Upper lobe of left lung (tissue), 6 donors: ENCODE results near the gene CUX1. TPM values are rescaled to one million over a fixed set of nuclear protein-coding genes. Genes with fewer than 3 reads are reported as not detected.
"Not testable (repeated sequence)": the region's sequence is repeated elsewhere in the genome, so short reads cannot be mapped to it uniquely, and the experiment has no call there.

Experiments
- ATAC-seq, 2 donors: fragments of 200-7000 bp; cut with Tn5 transposase; one replicate each; pipeline ENCODE4 v1.9.1; 2022; ENCODE audit warnings: mild to moderate bottlenecking in 2 of 2, moderate library complexity in 2 of 2; ENCODE audit not compliant: low FRiP score in 2 of 2
- DNase-seq, 2 donors: peaks; one replicate each; pipeline ENCODE4 v3.0.0-alpha.2; 2019 to 2020
- H3K27ac ChIP-seq, 4 donors: fragments of 200-600 bp; sonication (generic); one replicate each; pipeline ENCODE4 v1.5.1; 2016 to 2019
- H3K27me3 ChIP-seq, 4 donors: fragments of 200-600 bp; sonication (generic); one replicate each; pipeline ENCODE4 v1.5.1; 2017 to 2019
- H3K36me3 ChIP-seq, 4 donors: fragments of 200-600 bp; sonication (generic); one replicate each; pipeline ENCODE4 v1.5.1; 2016 to 2019
- H3K4me1 ChIP-seq, 4 donors: fragments of 200-600 bp; sonication (generic); one replicate each; pipeline ENCODE4 v1.5.1; 2018 to 2019
- H3K4me3 ChIP-seq, 4 donors: fragments of 200-600 bp; sonication (generic); one replicate each; pipeline ENCODE4 v1.5.1; 2017 to 2019; ENCODE audit warnings: mild to moderate bottlenecking in 2 of 4, moderate library complexity in 1 of 4
- H3K9me3 ChIP-seq, 4 donors: fragments of 200-600 bp; sonication (generic); one replicate each; pipeline ENCODE4 v1.5.1; 2018 to 2019
- EP300 ChIP-seq, 4 donors: sonication (generic); formaldehyde crosslinking; IDR thresholded peaks; one replicate each; pipeline ENCODE4 v1.5.1; 2017; ENCODE audit warnings: antibody characterized with exemption in 4 of 4, control low read depth in 2 of 4
- POLR2A ChIP-seq, 4 donors: fragments of 450-650 bp; IDR thresholded peaks; one replicate each; pipeline ENCODE4 v1.5.1; 2016 to 2017; ENCODE audit warnings: antibody characterized with exemption in 4 of 4, mild to moderate bottlenecking in 2 of 4
- POLR2AphosphoS5 ChIP-seq, 2 donors: sonication (generic); formaldehyde crosslinking; IDR thresholded peaks; one replicate each; pipeline ENCODE4 v1.5.1; 2017; ENCODE audit warnings: antibody characterized with exemption in 2 of 2
- WGBS, 2 donors: methylation state at CpG; one replicate each; pipeline ENCODE4 v1.1.5; 2017 to 2018; 5-methylcytosine and 5-hydroxymethylcytosine counted together
- total RNA-seq, 6 donors: library from RNA; depleted of rRNA in 4 of 6; stranded (reverse); fragments of >200 nt in 4 of 6; gene quantifications; one replicate each; pipeline versions ENCODE4 v1.1.0 to v1.2.1, GENCODE V29; 2016 to 2021
- TF ChIP-seq, protein P1 (sequence below), 6 experiments: fragments of 450-650 bp in 4 of 6; fragments of 200-600 bp in 2 of 6; sonication (generic) in 2 of 6; IDR thresholded peaks; one replicate each; pipeline ENCODE4 v1.5.1; 2016 to 2019; ENCODE audit warnings: antibody characterized with exemption in 6 of 6
- donor health status: DM: no; HTN: no; CAD: no; lungs with moderate emphysema.
- donor health status: DM: no; HTN: yes; CAD: no; lungs with severe emphysema.

CUX1 gene
- total RNA-seq, 6 donors from 2014 or later, result 106 to 188 (median 115) TPM

DNA sequence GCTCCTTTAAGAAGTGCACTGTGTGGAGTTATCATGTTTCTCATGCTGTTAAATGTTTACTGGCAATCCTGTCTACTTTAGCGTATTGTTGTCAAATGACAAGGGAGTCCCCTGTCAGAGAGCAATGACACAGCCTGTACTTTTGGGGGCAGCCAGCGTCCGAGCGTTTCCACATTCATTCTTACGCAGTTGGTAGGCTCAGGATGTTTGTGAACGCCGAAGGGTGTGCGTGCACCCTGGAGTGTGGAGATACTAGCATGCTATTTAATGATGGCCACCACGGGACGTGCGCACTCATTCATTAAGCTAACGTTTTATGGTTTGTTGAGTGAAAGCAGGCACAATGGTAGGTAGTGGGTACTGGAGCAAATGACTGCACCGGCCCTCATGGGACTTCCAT is 48.0 kb downstream of the CUX1 start:
- peaks cover 0 to 27% (median 24%) of the 10 kb centered on the region in 4 donors for H3K4me1 ChIP-seq
- no peak for DNase-seq
- H3K4me3 ChIP-seq, result no peak overlapping the region
- WGBS, 2 donors, result 92 to 96% methylated on average over 13 of the region's 13 CpGs
- no peaks in the 10 kb centered on the region for H3K9me3 ChIP-seq
- TF ChIP-seq POLR2A (IDR thresholded peaks at IDR 0.05), result no peak
- no peak for TF ChIP-seq EP300 (IDR thresholded peaks at IDR 0.05)
- TF ChIP-seq, protein P1, sequence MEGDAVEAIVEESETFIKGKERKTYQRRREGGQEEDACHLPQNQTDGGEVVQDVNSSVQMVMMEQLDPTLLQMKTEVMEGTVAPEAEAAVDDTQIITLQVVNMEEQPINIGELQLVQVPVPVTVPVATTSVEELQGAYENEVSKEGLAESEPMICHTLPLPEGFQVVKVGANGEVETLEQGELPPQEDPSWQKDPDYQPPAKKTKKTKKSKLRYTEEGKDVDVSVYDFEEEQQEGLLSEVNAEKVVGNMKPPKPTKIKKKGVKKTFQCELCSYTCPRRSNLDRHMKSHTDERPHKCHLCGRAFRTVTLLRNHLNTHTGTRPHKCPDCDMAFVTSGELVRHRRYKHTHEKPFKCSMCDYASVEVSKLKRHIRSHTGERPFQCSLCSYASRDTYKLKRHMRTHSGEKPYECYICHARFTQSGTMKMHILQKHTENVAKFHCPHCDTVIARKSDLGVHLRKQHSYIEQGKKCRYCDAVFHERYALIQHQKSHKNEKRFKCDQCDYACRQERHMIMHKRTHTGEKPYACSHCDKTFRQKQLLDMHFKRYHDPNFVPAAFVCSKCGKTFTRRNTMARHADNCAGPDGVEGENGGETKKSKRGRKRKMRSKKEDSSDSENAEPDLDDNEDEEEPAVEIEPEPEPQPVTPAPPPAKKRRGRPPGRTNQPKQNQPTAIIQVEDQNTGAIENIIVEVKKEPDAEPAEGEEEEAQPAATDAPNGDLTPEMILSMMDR (IDR thresholded peaks at IDR 0.05), result no peak
- no peak for TF ChIP-seq POLR2AphosphoS5 (IDR thresholded peaks at IDR 0.05)
- no peak for ATAC-seq
- no peak overlapping the region for H3K27ac ChIP-seq
- no peaks in the 10 kb centered on the region for H3K36me3 ChIP-seq
- H3K27me3 ChIP-seq, result no peaks in the 10 kb centered on the region

DNA sequence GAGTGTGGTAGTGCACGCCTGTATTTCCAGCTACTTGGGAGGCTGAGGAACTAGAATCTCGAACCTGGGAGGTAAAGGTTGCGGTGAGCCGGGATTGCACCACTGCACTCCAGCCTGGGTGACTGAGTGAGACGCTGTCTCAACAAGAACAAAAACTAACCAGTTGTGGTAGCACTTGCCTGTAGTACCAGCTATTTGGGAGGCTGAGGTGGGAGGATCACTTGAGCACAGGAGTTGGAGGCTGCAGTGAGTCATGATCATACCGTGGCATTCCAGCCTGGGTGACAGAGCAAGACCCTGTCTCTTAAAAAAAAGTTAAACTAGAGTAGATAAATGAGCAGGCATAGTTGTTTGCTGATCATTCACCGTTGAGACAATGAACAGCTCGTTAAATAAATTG is 48.9 kb downstream of the CUX1 start:
- no peaks in the 10 kb centered on the region for H3K27me3 ChIP-seq
- H3K27ac ChIP-seq, result no peak overlapping the region
- TF ChIP-seq POLR2AphosphoS5 (IDR thresholded peaks at IDR 0.05), result no peak
- TF ChIP-seq, protein P1 (IDR thresholded peaks at IDR 0.05), result no peak
- ATAC-seq (no peak), DNase-seq (no peak)
- no peaks in the 10 kb centered on the region for H3K36me3 ChIP-seq
- WGBS, 2 donors, result 94 to 95% methylated on average over 8 of the region's 8 CpGs
- no peak overlapping the region for H3K4me3 ChIP-seq
- peaks cover 9 to 29% (median 23%) of the 10 kb centered on the region in 4 donors for H3K4me1 ChIP-seq
- no peaks in the 10 kb centered on the region for H3K9me3 ChIP-seq

DNA sequence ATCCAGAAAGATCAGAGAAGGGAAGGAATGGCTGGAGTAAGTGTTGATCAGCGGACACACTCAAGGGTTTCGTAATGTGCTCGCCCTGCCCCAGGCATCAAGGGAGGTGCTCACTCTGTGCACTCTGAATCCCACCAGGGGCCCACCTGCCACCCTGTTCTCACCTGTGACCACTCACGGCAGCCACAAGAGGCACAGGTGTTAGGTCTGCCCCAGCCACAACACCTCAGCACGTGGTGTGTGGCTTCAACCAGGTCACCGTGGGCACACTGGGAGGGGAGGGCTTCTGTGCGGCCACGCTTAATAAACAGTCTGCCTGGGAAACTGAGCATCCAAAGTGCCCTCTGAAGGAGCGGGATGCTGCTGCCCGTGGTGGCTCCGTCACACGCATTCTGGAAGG is 49.8 kb downstream of the CUX1 start:
- WGBS, 2 donors, result 84 to 87% methylated on average over 12 of the region's 12 CpGs
- Histone ChIP-seq H3K27ac (no peak overlapping the region), H3K27me3 (no peaks in the 10 kb centered on the region), H3K9me3 (no peaks in the 10 kb centered on the region), H3K4me1 (peaks cover 9 to 31% (median 24%) of the 10 kb centered on the region in 4 donors), H3K36me3 (no peaks in the 10 kb centered on the region), H3K4me3 (no peak overlapping the region)
- ATAC-seq, result no peak
- no peak for DNase-seq
- no peak for TF ChIP-seq POLR2A (IDR thresholded peaks at IDR 0.05)
- TF ChIP-seq, protein P1 (IDR thresholded peaks at IDR 0.05), result no peak
- no peak for TF ChIP-seq EP300 (IDR thresholded peaks at IDR 0.05)
- TF ChIP-seq POLR2AphosphoS5 (IDR thresholded peaks at IDR 0.05), result no peak

DNA sequence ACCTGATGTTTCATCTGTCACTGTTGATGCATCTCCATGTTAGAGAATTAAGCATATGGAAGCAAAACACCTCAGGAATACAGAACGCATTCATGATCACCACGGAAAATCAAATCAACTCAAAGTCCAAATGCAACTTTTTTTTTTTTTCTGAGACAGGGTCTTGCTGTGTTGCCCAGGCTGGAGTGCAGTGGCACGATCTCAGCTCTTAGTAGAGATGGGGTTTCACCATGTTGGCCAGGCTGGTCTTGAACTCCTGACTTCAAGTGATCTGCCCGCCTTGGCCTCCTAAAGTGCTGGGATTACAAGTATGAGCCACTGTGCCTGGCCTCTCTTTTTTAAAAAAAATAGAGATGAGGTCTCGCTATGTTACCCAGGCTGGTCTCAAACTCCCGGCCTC is 50.3 kb downstream of the CUX1 start:
- not testable (repeated sequence) for H3K4me3 ChIP-seq

DNA sequence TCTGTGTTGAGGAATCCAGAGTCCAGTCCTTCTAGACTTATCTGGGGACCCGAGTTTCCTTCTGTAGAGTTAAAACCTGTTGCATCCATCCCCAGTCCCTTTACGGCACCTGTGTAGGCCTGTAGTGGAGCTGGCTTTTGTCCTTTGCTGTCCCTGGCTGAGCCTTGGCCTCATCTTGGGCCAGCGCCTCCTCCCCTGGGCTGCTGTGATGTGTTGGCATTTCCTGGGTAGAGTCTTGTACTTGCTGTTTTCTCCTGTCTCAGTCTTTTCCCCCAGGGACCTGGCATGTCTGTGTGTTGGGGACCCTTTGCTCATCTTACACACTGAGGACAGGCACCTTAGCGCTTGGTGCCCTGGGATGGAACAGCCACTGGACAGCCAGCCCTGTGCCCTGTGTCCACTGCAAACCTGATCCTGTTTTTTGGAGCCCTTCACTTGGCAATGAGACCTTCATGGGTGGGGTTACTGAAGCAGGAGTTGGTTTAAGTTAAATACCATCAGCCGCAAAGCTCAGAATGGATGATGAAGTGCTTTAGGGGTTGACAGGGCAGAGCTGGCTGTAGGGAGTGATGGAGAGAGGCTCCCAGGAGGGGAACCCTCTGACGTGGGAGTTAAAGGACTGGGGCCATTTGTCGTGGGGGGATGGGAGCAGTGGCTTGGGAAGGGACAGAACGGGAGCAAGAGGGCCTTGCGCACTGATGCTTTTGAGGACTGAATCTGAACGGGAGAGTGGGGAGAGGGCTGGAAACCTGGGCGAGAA is 50.9 kb downstream of the CUX1 start:
- peaks cover 9 to 31% (median 24%) of the 10 kb centered on the region in 4 donors for H3K4me1 ChIP-seq
- WGBS, 2 donors, result 84 to 89% methylated on average over 11 of the region's 11 CpGs
- DNase-seq, result no peak
- H3K36me3 ChIP-seq, result no peaks in the 10 kb centered on the region
- TF ChIP-seq, protein P1 (IDR thresholded peaks at IDR 0.05), result no peak
- TF ChIP-seq POLR2AphosphoS5 (IDR thresholded peaks at IDR 0.05) (no peak), POLR2A (IDR thresholded peaks at IDR 0.05) (no peak), EP300 (IDR thresholded peaks at IDR 0.05) (no peak)
- no peaks in the 10 kb centered on the region for H3K27me3 ChIP-seq
- no peak overlapping the region for H3K27ac ChIP-seq
- ATAC-seq, result no peak
- H3K4me3 ChIP-seq, result no peak overlapping the region
- no peaks in the 10 kb centered on the region for H3K9me3 ChIP-seq

More for the DNA sequence above, 50.3 kb downstream of the CUX1 start:
- H3K27ac ChIP-seq, DNase-seq, H3K27me3 ChIP-seq, H3K36me3 ChIP-seq, H3K9me3 ChIP-seq, ATAC-seq: not testable (repeated sequence)
- peaks cover 9 to 31% (median 24%) of the 10 kb centered on the region in 4 donors for H3K4me1 ChIP-seq
- 95 to 98% methylated on average over 6 of the region's 6 CpGs for WGBS, 2 donors
